CMK (cell line): ENCODE measurements around the gene MICB.
"Not testable (repeated sequence)": the region's sequence is repeated elsewhere in the genome, so short reads cannot be mapped to it uniquely, and the experiment has no call there.

Source experiments
- DNase-seq: peaks from one replicate; pipeline ENCODE4 v3.0.0-alpha.2; 2010; ENCODE audit warnings: low read depth

Gene MICB

DNA sequence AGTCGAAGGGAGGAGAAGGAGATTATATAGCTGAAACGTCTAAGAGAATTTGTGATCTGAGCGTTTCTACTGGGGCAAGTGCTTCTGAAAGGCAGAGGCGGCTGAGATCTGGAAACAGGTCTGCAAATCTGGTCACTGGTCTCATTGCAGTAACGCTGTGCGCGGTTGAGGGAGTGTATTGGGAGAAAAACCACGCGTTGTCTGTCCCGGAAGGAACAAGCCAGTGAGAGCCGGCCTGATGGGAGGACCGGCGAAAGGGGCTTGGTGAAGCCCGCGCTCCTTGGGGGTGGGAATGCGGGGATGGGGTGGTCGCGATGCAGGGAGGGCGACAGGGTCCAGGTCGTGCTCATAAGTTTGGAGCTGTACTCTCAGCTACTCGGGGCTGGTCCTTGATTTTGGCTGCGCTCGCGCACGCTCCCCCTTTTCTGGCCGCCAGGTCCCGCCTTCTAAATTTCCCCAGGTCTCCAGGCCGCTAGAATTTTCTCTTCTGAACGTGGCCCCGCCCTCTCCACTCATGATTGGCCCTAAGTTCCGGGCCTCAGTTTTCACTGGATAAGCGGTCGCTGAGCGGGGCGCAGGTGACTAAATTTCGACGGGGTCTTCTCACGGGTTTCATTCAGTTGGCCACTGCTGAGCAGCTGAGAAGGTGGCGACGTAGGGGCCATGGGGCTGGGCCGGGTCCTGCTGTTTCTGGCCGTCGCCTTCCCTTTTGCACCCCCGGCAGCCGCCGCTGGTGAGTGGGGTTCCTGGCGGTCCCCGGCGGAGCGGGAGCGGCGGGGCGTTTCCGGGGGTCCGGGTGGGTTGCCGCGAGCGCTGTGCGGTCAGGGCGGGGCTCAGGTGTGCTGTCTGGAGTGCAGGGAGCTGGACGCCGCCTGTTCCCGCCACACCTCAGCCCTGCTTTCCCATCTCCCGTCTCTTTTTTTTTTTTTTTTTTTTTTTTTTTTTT lies at the start of gene MICB:
Gene MICB, plus strand, starts transcription at position 615 of the 946 bp plus-strand sequence. Its CDS starts 49 bp downstream, at position 664.
- DNase-seq: peak; percentile 46

DNA sequence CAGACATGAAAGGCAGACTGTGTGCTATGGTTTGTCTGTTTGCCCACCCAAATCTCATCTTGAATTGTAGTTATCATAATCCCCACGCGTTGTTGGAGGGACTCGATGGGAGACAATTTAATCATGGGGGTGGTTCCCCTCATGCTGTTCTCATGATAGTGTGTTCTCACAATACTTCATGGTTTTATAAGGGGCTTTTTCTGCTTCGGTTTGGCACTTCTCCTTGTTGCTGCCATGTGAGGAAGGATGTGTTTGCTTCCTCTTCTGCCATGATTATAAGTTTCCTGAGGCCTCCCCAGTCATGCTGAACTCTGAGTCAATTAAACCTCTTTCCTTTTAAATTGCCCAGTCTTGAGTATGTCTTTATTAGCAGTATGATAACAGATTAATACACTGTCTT lies 47.2 kb upstream of the MICB start:
- no peak for DNase-seq

DNA sequence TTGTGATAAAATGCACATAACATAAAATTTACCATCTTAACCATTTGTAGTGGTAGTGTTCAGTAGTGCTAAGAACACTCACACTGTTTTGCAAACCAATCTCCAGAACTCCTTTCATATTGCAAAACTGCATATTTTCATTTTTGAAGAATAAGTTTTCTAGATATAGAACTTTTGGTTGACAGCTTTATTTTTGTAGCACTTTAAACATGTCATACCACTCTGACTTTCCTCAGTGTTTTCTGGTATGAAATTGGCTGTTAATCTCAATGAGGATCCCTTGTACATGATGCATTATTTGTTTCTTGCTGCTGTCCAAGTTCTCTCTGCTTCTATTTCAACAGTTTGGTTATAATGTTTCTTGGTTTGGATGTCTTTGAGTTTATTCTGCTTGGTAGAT lies 45.1 kb upstream of the MICB start:
- no peak for DNase-seq

DNA sequence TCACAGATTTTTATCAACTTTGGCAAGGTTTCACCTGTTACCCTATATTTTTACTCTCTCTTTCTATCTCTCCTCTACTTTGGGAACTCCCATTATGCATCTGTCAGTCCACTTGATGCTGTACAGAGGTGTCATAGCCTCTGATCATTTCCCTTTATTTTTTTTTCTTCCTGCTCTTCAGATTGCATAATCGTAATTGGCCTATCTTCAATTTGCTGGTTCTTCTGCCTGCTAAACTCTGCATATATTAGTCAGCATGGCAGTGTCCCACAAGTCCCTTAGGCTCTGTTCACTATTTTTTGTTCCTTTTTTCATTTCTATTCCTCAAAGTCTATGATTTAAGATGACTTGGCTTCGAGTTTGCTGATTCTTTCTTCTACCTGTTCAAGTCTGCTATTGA lies 44.7 kb upstream of the MICB start:
- no peak for DNase-seq

DNA sequence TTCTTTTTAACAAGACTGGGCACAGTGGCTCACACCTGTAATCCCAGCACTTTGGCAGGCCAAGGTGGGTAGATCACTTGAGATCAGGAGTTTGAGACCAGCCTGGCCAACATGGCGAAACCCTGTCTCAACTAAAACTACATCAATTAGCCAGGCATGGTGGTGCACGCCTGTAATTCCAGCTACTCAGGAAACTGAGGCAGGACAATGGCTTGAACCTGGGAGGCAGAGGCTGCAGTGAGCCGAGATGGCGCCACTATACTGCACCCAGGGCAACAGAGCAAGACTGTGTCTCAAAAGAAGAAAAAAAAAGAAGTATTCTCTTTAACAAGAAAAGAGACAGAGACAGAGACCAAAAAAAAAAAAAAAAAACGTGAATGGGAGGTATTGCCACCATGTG lies 38.1 kb upstream of the MICB start:
- not testable (repeated sequence) for DNase-seq

DNA sequence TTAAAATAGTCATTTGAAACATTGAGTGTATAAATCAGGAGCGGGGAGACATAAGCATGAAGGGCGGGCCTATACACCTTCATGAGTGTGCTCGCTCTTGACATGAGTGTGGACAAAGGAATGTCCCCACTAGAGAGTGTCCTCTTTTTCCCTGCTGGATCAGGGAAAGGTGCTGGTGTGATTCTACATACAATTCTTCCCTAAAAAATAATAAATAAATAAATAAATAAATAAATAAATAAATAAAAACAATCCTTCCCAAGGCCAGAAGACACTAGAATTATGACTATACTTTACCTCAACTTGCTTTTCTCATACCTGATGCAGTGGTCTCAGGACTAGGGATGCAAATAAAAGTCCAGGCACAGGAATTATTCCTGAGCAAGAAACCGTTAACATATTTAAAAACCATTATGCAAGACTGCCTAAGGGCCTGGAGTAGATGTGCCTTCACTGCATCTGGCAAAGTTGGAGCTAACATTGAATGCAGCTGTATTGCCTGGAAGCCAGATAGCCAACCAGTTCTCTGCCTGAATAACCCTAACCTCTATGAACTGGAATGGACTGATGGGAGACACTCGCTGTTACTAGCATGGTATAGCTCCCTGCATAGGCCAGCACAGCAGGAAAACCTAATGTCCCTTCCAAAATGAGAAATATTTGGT lies 37.5 kb upstream of the MICB start:
- no peak for DNase-seq

DNA sequence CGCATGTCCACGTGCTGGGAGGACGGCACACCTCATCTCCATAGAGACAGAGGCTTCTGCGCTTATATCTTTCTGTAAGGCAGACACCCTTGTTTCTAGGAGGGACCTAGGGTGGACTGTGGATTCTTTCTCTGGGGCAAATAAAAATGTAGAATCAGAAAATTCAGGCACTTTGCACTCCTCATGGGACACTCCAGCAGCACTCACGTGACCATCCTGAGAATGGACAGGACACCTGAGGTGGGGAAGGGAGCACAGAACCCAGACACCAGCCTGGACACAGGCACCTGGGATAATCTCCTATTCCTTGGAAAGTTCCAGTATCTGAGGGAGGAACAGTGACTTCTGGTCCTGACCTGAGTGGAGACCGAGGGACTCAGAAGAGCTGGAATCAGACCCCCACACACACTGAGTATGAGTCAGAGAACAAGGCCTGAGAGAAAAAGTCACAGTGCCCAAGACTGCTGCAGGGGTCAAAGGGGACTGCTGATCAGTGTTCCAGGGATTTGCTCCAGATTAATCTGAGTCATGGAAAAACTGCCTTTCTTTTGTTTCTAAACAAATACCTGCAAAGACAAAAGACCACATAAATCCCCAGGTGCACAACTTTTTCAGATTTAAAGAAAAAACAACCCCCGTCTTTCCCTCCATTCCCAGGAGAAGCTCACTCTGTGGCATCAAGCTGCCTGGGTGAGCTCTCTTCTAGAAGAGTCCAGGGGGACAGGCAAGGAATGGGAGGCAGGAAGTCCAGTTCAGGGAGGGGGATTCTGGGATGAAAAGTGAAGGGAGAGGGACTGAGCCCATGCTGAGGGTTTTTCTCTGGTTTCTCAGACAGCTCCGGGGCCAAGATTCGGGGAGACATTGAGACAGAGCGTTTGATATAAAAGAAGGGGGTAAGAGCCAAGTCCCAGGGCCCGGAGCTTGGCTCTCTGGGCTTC lies 35.6 kb upstream of the MICB start:
- DNase-seq: no peak

DNA sequence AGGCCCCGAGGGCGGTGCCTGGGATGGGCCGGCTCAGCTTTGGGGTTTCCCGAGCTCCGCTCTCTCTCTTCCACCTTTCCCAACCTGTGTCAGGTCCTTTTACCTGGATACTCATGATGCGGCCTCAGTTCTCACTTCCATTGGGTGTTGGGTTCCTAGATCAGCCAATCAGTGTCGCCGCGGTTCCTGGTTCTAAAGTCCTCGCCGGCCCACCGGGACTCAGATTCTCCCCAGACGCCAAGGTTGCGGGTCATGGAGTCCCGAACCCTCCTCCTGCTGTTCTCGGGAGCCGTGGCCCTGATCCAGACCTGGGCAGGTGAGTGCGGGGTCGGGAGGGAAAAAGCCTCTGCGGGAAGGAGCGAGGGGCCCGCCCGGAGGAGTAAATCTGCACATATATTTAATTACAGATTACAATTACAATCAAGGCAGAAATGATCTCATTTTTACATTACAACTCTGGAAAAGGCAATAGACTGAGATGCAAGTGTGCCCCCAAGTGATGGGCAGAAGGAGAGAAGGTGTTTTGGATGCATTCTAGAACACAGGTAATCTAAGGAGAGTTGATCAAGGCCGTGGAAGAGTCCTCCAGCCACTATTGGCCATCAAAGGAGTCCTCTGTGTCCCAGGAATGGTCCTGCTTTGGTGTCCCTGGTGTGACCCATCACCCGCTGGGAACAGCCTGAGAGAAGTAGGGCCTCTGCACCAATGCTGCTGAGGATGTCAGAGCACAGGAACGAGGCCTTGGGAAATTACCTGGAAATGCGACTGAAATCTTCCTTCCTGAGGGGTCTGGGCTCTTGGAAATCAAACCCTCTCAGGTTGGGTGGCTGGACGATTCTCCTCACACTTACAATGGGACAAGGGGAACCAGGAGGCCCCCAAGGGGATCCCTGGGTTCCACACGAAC lies 34.7 kb upstream of the MICB start:
- no peak for DNase-seq

DNA sequence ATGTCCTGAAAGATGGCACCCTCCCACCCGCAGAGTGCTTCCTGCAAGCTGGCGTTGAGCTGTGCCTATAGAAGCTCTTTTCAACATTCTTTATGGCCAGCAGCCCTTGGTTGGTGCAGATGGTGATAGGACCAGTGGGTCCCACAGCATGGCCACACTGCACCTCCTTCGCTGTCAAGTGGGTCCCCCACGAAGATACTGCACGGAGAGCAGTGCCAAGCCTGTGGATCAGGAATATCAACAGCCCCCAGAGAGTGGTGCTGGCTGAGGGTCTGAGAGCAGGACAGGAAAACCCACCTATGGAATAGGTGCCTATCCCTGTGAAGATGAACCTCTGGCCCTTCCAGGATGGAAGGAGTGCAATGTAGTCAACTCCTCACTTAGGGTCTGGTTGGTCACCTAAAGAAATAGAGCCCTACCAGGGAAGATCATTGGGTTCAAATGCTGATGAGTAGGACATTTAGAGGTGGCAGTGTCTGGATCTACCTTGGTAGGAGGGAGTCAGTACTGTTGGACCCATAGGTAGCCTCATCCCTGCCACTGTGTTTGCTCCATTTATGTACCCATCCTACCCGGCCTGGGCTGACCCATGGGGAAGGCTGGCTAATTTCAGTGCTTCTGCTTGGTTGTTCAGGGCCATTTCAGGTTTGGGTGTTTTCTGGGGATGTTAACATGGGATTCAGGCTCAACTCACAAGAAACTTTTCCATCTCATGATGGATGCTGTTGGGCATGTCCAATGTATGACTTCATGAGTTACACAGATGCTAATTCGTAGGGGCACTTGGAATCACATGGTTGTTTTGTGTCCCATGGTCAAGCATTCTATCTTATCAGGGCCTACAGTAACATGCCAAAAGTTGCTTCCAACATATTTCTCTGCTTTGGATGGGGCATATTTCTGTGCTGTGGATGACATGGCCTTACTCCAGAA lies 33.4 kb upstream of the MICB start:
- DNase-seq: no peak

DNA sequence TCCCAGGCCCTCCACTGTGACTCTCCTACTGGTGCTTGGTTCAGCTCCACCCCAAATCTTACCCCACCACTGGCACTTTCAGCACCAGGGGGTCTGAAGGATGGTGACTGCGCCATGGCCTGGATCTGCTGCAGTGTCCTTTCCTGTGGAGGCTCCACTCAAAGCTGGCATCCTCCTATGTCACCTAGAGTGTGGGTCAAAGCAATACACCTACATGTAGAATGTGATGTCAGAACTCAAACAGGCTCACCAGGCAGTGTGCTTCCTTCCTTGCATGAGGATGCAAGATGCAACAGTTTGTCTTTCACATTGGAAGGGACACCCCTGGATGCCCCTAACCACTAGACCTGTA lies 32.8 kb upstream of the MICB start:
- DNase-seq: no peak

DNA sequence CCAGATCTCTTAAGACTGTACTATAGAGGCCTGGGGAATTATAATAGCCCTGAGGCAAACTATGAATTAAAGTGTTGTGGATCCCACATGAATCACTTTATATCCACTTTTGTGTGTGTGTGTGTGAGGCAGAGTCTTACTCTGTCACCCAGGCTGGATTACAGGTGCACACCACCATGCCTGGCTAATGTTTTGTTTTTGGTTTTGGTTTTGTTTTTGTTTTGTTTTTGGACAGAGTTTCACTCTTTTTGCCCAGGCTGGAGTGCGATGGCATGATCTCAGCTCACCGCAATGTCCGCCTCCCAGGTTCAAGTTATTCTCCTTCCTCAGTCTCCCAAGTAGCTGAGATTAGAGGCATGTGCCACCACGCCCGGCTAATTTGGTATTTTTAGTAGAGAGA lies 32.2 kb upstream of the MICB start:
- no peak for DNase-seq

DNA sequence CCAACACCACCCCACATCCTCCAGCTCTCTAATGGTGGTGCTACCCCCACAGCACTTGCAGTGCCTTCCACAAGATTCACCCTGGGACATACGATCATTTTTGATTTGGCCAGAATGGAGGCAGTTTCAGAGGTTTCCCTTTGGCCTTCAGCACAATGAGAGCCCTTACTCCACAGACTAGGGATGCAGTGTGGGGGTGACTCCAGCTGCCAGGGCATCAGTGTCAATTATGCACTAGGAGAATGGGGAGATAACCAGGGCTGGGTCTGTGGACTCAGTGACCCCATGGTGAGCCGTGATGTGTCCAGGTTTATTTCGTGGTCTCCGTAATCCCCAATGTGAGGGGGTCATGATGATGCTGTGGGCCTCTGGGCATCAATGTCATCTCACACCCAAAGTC lies 31.5 kb upstream of the MICB start:
- DNase-seq: no peak

DNA sequence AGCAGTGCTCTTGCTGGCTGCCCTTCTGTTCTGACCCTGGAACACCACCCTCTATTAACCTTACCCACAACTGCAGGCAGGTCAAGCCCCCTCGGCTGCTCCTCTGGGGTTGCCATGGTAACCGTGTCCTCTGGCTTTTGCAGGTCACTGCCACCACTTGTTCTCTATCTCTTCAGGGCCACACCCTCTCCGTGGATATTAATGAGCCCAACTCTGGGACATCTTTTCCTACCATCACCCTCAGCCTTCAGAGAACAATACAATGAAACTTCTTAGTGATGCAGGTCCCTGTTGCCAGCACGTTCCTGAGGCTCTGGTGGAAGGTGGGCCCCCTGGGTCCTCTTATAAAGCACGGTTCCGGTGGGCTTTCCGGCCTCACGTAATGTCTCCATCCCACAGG lies 30.8 kb upstream of the MICB start:
- no peak for DNase-seq

DNA sequence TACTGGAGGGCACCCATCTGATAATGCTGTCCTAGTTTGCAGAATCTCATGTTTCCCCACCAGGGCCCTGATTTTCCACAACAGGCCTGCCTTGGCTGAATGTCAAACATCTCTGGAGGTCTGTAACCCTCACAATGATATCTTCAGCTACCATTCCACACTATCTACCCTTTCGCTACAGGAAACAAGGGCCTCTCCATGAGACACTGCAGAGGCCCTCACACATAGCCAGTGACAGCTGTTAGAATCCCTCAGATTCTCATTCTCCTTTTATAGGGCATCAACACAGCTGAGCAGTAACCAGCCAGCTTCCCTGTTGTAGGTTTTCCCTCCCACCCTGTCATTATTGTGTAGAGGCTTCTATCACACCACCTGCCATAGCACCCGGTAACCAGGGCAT lies 29.6 kb upstream of the MICB start:
- no peak for DNase-seq

DNA sequence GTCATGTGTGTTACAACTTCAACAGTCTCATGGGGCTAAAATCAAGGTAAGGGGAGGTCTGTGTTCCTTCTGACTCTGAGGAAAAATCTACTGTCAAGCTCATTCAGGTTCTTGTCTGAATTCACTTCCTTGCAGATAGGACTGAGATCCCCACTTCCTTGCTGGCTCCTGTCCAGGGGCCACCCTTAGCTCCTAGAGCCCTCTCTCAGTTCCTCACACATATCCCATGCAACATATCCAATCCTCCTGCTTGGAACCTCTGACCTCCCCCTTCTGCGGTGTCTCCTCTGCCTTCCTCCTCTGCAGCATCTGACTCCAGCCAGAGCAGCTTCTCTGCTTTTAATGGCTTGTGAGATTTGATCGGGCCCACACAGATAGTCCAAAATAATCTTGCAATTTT lies 27.1 kb upstream of the MICB start:
- DNase-seq: no peak

DNA sequence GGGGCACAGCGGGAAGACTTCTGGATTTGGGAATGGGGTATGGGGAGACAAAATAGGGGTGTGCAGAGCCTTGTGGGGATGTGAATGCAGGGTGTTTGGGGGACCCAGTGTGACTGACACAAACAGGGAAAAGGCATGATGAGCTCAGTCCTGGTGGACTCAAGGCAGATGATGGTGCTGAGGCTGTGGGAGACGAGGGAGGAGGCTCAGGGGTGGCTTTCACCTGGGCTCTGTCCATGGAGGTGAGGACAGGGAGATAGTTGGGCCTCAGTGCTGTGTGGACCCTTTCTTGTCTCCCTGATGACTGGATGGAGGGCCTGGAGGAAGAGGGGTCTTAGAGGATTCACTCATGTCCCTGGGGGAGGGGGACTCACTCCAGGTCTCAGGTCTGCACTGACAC lies 26.2 kb upstream of the MICB start:
- no peak for DNase-seq

DNA sequence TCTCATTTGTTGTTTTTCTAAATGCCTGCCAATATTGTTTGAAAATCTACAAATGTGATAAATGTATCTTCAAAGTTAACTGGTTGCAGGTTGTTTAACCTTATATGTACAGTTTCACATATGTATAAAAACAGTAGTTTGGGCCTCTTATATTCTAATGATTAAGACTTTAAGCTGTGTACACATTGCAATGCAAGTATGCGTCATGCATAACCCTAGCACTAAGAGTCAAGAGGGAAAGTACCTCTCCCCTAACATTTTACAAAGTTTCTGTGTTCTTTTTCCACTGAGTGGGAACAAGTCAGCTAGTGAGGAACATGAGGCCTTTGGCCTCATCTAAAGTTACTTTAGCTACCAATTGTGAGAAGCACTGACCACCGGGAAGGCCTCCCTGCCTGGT lies 25.7 kb upstream of the MICB start:
- no peak for DNase-seq

DNA sequence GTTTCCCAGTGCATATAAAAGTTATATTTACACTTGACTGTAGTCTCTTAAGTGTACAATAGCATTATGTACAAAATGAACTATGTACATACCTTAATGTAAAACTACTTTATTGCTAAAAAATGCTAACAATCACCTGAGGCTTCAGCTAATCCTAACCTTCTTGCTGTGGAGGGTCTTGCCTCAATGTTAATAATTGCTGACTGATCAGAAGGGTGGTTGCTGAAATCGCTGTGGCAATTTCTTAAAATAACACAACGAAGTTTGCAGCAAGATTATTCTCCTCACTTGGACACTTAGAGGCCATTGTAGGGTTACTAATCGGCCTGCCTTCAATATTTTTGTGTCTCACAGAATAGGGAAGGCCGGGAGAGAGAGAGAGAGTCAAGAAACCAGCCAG lies 24.7 kb upstream of the MICB start:
- DNase-seq: no peak

DNA sequence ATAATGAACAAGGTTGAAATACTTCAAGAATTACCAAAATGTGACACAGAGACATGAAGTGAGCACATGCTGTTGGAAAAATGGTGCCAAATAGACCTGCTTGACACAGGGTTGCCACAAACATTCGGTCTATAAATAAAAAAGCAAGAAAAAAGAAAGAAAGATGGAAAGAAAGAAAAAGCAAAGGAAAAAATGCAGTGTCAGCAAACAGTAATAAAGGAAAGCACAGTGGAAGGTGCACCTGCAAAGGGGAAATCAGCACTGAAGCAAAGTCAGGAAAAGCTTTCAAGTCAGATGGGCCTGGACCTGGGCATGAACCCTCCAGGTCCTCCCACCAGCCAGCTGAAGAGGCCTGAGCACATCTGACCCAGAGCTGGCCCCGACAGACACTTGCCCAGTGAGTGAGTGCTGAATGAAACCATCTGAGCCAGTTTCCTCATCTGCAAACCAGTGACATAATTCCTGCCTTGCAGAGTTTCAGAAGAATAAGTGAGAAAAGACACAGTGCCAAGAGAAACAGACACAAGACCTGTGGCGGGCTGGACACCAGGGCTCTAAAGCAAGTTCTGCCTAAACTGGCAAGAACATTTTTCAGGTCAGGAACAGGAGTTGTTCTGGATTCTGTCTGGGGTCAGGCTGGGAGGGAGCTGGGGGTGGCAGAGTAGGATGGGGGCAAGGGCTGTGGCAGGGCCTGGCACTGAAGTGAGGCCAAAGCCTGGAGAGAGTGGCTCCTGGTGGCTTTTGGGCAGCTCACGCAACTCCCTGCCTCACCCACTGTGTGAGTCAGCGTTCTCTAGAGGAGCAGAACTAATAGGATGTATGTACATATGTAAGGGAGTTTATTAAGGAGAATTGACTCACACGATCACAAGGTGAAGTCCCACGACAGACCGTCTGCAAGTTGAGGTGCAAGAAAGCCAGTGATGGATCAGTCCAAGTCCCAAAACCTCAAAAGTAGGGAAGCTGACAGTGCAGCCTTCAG lies 23.9 kb upstream of the MICB start:
- DNase-seq: no peak
